Epithelial cell of proximal tubule (primary cell): ENCODE data around the gene RIC8A. TPM values are rescaled to one million over a fixed set of nuclear protein-coding genes. Genes with fewer than 3 reads are reported as not detected.
"Not testable (repeated sequence)": the region's sequence is repeated elsewhere in the genome, so short reads cannot be mapped to it uniquely, and the experiment has no call there.

Source experiments
- DNase-seq: peaks from one replicate; pipeline ENCODE4 v3.0.0-alpha.2; 2011; ENCODE audit warnings: low read depth
- H3K4me3 ChIP-seq: 2 replicates; pipeline ENCODE4 v1.5.1; 2011; ENCODE audit warnings: low read depth, mild to moderate bottlenecking, low read length
- CTCF ChIP-seq: conservative IDR thresholded peaks from 2 replicates; pipeline ENCODE4 v1.5.1; 2012; ENCODE audit warnings: low read depth, mild to moderate bottlenecking, low read length
- total RNA-seq: library from RNA; depleted of rRNA; stranded (reverse); fragments of >200 nt; gene quantifications from 2 replicates; pipeline ENCODE4 v1.2.3, GENCODE V29; 2015

Gene RIC8A
- total RNA-seq, 1 donor from 2014 or later = 116 TPM

GRCh38 chr11:214083-214482, 6.6 kb downstream of the RIC8A start:
- no peak for TF ChIP-seq CTCF
- no peak overlapping the region for H3K4me3 ChIP-seq
- no peak for DNase-seq

- TF ChIP-seq CTCF = no peak
- H3K4me3 ChIP-seq = no peak overlapping the region
- DNase-seq = no peak
Measured at GRCh38 chr11:215581-216037, 8.1 kb downstream of the RIC8A start.

- TF ChIP-seq CTCF = no peak
Measured at GRCh38 chr11:216081-216974, 8.8 kb downstream of the RIC8A start.

GRCh38 chr11:217704-218103, 10.2 kb downstream of the RIC8A start:
- DNase-seq = no peak
- no peak overlapping the region for H3K4me3 ChIP-seq
- no peak for TF ChIP-seq CTCF

More at GRCh38 chr11:216081-216974, 8.8 kb downstream of the RIC8A start:
- H3K4me3 ChIP-seq = no peak overlapping the region
- no peak for DNase-seq

- no peak for TF ChIP-seq CTCF
- DNase-seq = no peak
- H3K4me3 ChIP-seq = no peak overlapping the region
Measured at GRCh38 chr11:218815-219593, 11.5 kb downstream of the RIC8A start.

GRCh38 chr11:220641-221215, 13.2 kb downstream of the RIC8A start:
- not testable (repeated sequence) for DNase-seq

GRCh38 chr11:221539-221938, 14.0 kb downstream of the RIC8A start:
- no peak overlapping the region for H3K4me3 ChIP-seq
- no peak for DNase-seq
- TF ChIP-seq CTCF = no peak

More at GRCh38 chr11:220641-221215, 13.2 kb downstream of the RIC8A start:
- not testable (repeated sequence) for H3K4me3 ChIP-seq
